Measurements from ENCODE around the gene ZNF569.
A peak's percentile ranks its signal among the peaks of the same experiment; 100 is the strongest.

DNA sequence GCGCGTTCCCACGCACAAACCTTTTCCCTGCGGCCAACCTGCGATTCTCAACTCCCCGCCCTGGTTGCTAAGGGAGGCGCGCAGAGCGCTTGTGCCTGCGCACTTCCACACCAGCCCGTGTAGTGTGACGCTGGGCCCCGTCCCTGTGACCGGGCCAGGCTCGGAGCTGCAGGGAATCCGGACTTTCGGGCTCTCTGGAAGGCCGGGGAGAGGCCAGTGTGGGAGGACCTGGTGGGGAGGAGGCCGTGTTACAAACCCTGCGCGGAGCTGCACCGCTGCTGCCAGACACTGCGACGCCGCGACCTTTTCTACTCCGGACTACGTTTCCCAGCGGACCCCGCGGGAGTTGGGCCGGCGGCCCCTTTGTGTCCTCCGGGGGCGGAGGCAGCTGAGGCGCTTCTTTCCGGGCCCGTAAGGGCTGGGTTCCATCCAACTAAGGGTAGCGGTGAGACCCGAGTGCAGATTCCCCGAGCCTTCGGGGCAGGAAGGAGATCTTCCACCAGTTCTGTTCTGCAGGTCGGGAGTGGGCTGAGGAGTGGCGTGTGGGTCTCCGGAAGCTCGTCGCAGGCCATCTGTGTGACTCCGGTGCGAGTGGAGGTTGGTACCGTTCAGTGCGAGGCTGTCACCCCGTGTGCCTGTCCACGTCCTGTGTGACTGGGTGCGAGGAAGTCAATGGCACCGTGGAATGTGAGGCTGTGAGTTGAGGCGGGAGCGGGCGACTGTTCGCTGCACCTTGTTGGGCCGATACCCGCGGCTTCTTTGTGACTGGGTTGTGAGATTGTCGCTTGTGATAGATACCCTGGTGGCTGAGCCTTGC lies 1.9 kb upstream of the ZNF569 start, which contains the start of gene ZNF570:
- TF ChIP-seq GTF2I (CRISPR knock-in tag; conservative IDR thresholded peaks at IDR 0.05) (no peak), ESRRA (CRISPR knock-in tag; IDR thresholded peaks at IDR 0.05; ENCODE audit: borderline replicate concordance) (no peak), CREB1 (CRISPR knock-in tag; IDR thresholded peaks at IDR 0.05) (no peak), CREM (CRISPR knock-in tag; IDR thresholded peaks at IDR 0.05) (no peak), TEAD4 (CRISPR knock-in tag; IDR thresholded peaks at IDR 0.05) (no peak), FOXP1 (CRISPR knock-in tag; IDR thresholded peaks at IDR 0.05; ENCODE audit: borderline replicate concordance) (no peak; the same call in 1 of the 2 replicates), NR2C2 (CRISPR knock-in tag; IDR thresholded peaks at IDR 0.05) (no peak), CBFB (CRISPR knock-in tag; IDR thresholded peaks at IDR 0.05; ENCODE audit: low read depth) (no peak), ZNF317 (CRISPR knock-in tag; IDR thresholded peaks at IDR 0.05; ENCODE audit: borderline replicate concordance, low read depth) (0 out of 2 replicates have a peak, but pooled peaks have one; percentile 11), ATF1 (CRISPR knock-in tag; IDR thresholded peaks at IDR 0.05) (no peak)
- TF ChIP-seq, protein P1, sequence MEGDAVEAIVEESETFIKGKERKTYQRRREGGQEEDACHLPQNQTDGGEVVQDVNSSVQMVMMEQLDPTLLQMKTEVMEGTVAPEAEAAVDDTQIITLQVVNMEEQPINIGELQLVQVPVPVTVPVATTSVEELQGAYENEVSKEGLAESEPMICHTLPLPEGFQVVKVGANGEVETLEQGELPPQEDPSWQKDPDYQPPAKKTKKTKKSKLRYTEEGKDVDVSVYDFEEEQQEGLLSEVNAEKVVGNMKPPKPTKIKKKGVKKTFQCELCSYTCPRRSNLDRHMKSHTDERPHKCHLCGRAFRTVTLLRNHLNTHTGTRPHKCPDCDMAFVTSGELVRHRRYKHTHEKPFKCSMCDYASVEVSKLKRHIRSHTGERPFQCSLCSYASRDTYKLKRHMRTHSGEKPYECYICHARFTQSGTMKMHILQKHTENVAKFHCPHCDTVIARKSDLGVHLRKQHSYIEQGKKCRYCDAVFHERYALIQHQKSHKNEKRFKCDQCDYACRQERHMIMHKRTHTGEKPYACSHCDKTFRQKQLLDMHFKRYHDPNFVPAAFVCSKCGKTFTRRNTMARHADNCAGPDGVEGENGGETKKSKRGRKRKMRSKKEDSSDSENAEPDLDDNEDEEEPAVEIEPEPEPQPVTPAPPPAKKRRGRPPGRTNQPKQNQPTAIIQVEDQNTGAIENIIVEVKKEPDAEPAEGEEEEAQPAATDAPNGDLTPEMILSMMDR (IDR thresholded peaks at IDR 0.05), result no peak
- TF ChIP-seq, protein P2, sequence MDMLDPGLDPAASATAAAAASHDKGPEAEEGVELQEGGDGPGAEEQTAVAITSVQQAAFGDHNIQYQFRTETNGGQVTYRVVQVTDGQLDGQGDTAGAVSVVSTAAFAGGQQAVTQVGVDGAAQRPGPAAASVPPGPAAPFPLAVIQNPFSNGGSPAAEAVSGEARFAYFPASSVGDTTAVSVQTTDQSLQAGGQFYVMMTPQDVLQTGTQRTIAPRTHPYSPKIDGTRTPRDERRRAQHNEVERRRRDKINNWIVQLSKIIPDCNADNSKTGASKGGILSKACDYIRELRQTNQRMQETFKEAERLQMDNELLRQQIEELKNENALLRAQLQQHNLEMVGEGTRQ (CRISPR knock-in tag; IDR thresholded peaks at IDR 0.05), result no peak
- TF ChIP-seq, protein P3, sequence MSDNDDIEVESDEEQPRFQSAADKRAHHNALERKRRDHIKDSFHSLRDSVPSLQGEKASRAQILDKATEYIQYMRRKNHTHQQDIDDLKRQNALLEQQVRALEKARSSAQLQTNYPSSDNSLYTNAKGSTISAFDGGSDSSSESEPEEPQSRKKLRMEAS (CRISPR knock-in tag; IDR thresholded peaks at IDR 0.05), result 0 out of 2 replicates have a peak, but pooled peaks have one; percentile 32
- TF ChIP-seq, protein P4, sequence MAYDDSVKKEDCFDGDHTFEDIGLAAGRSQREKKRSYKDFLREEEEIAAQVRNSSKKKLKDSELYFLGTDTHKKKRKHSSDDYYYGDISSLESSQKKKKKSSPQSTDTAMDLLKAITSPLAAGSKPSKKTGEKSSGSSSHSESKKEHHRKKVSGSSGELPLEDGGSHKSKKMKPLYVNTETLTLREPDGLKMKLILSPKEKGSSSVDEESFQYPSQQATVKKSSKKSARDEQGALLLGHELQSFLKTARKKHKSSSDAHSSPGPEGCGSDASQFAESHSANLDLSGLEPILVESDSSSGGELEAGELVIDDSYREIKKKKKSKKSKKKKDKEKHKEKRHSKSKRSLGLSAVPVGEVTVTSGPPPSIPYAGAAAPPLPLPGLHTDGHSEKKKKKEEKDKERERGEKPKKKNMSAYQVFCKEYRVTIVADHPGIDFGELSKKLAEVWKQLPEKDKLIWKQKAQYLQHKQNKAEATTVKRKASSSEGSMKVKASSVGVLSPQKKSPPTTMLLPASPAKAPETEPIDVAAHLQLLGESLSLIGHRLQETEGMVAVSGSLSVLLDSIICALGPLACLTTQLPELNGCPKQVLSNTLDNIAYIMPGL (CRISPR knock-in tag; IDR thresholded peaks at IDR 0.05), result peak; percentile 68; the same call in 1 of the 2 replicates
